ENCODE measurements around the gene FAM3C.

DNA sequence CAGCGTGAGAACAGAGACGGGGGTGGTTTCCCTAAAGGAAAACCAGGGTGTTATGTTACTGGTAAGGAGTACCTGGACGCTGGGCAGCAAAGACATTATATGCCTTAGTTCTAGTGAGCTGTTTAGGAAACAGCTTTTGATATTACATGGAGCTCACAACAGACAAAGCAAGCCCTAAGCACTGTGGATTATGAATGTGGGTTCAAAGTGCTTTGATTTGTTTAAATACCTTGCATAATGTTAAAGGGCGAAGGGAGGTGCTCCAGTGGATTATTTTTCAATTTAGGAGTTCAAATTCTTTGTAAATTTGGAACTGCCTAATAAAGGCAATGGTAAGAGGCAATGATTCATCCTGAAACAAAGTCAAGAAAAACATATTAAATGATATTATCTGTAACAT is 53.5 kb downstream of the FAM3C start:
- TF ChIP-seq EZH2 (IDR thresholded peaks at IDR 0.05; ENCODE audit: low read length, unreplicated experiment) (no peak), EZH2phosphoT487 (IDR thresholded peaks at IDR 0.05; ENCODE audit: borderline replicate concordance, low read length) (no peak)
- TF ChIP-seq, protein P1, sequence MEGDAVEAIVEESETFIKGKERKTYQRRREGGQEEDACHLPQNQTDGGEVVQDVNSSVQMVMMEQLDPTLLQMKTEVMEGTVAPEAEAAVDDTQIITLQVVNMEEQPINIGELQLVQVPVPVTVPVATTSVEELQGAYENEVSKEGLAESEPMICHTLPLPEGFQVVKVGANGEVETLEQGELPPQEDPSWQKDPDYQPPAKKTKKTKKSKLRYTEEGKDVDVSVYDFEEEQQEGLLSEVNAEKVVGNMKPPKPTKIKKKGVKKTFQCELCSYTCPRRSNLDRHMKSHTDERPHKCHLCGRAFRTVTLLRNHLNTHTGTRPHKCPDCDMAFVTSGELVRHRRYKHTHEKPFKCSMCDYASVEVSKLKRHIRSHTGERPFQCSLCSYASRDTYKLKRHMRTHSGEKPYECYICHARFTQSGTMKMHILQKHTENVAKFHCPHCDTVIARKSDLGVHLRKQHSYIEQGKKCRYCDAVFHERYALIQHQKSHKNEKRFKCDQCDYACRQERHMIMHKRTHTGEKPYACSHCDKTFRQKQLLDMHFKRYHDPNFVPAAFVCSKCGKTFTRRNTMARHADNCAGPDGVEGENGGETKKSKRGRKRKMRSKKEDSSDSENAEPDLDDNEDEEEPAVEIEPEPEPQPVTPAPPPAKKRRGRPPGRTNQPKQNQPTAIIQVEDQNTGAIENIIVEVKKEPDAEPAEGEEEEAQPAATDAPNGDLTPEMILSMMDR (conservative IDR thresholded peaks at IDR 0.05; ENCODE audit: low read depth, low read length), result no peak
